ENCODE data around the gene LIF. TPM values are rescaled to one million over a fixed set of nuclear protein-coding genes. Genes with fewer than 3 reads are reported as not detected.

LIF gene
- polyA plus RNA-seq, 2 of the 4 experiments (the other 2 are of a cell fraction), result 40.7 to 54.5 TPM

GRCh38 chr22:30230787-30231461 is 15.6 kb downstream of the LIF start:
- no peak for DNase-seq (ENCODE audit: low read depth in 1 of 2, low spot score in 1 of 2)
- WGBS (ENCODE audit: missing lambda C conversion rate), result 91% methylated on average over 8 of the region's 9 CpGs
- POLR2A ChIA-PET, result interaction anchor here (0.6 kb wide), 1 partner anchor 25 kb away, joined by 9 read pairs; no protein-coding TSS in a partner anchor

DNA sequence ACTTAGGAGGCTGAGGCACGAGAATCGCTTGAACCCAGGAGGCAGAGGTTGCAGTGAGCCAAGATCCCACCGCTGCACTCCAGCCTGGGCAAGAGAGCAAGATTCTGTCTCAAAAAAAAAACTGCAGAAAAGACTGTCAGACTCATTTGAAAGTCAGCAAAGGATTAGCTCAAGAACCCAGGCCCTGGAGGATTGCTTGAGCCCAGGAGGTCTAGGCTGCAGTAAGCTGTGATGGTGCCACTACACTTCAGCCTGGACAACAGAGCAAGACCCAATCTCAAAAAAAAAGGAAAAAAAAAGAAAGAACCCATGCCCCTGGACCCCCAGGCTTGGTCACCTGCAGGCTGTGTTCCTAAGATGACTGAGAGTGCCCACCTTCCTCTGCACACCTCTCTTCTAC is 16.2 kb downstream of the LIF start:
- H3K4me2 ChIP-seq, result no peak overlapping the region
- DNase-seq (ENCODE audit: low read depth in 1 of 2, low spot score in 1 of 2) (no peak), FAIRE-seq (no peak), ATAC-seq (no peak)
- H3K27ac ChIP-seq, result peak overlapping the region; percentile 72 to 100
- WGBS (ENCODE audit: missing lambda C conversion rate), result 92% methylated on average over 3 of the region's 3 CpGs
- H3K9me3 ChIP-seq, result peaks cover 3% of the 10 kb centered on the region; the same call in 1 of the 3 replicates
- CTCF ChIA-PET, result interaction anchor here (1.7 kb wide), 1 partner anchor 25 kb away, joined by 6 read pairs; no protein-coding TSS in a partner anchor
- H3K4me1 ChIP-seq, result peaks cover 66% of the 10 kb centered on the region
- TF ChIP-seq NPAS2 (CRISPR knock-in tag; IDR thresholded peaks at IDR 0.05; ENCODE audit: borderline replicate concordance) (no peak), CBX8 (IDR thresholded peaks at IDR 0.05) (no peak), HOXB13 (CRISPR knock-in tag; IDR thresholded peaks at IDR 0.05; ENCODE audit: low read depth) (no peak), TP53 (CRISPR knock-in tag; IDR thresholded peaks at IDR 0.05) (no peak), ZFP36 (IDR thresholded peaks at IDR 0.05; ENCODE audit: borderline replicate concordance, partially characterized antibody) (no peak), FOSB (CRISPR knock-in tag; IDR thresholded peaks at IDR 0.05) (no peak), RAD21 (conservative IDR thresholded peaks at IDR 0.05 in 1 of 2, IDR thresholded peaks at IDR 0.05 in 1 of 2) (no peak), ELK1 (IDR thresholded peaks at IDR 0.05; ENCODE audit: low read depth, low read length) (no peak), ESRRA (IDR thresholded peaks at IDR 0.05; ENCODE audit: borderline replicate concordance, low read length) (no peak), RCOR1 (IDR thresholded peaks at IDR 0.05; ENCODE audit: low read depth, low read length) (no peak), ZSCAN20 (CRISPR knock-in tag; IDR thresholded peaks at IDR 0.05) (no peak), HDAC2 (IDR thresholded peaks at IDR 0.05) (no peak), TFCP2L1 (CRISPR knock-in tag; IDR thresholded peaks at IDR 0.05) (no peak), JUNB (IDR thresholded peaks at IDR 0.05) (no peak), EHMT2 (IDR thresholded peaks at IDR 0.05; ENCODE audit: low read depth) (no peak), ZC3H11A (IDR thresholded peaks at IDR 0.05) (no peak)
- TF ChIP-seq, protein P1, sequence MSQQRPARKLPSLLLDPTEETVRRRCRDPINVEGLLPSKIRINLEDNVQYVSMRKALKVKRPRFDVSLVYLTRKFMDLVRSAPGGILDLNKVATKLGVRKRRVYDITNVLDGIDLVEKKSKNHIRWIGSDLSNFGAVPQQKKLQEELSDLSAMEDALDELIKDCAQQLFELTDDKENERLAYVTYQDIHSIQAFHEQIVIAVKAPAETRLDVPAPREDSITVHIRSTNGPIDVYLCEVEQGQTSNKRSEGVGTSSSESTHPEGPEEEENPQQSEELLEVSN (IDR thresholded peaks at IDR 0.05; ENCODE audit: borderline replicate concordance, low read depth), result no peak
- TF ChIP-seq, protein P2, sequence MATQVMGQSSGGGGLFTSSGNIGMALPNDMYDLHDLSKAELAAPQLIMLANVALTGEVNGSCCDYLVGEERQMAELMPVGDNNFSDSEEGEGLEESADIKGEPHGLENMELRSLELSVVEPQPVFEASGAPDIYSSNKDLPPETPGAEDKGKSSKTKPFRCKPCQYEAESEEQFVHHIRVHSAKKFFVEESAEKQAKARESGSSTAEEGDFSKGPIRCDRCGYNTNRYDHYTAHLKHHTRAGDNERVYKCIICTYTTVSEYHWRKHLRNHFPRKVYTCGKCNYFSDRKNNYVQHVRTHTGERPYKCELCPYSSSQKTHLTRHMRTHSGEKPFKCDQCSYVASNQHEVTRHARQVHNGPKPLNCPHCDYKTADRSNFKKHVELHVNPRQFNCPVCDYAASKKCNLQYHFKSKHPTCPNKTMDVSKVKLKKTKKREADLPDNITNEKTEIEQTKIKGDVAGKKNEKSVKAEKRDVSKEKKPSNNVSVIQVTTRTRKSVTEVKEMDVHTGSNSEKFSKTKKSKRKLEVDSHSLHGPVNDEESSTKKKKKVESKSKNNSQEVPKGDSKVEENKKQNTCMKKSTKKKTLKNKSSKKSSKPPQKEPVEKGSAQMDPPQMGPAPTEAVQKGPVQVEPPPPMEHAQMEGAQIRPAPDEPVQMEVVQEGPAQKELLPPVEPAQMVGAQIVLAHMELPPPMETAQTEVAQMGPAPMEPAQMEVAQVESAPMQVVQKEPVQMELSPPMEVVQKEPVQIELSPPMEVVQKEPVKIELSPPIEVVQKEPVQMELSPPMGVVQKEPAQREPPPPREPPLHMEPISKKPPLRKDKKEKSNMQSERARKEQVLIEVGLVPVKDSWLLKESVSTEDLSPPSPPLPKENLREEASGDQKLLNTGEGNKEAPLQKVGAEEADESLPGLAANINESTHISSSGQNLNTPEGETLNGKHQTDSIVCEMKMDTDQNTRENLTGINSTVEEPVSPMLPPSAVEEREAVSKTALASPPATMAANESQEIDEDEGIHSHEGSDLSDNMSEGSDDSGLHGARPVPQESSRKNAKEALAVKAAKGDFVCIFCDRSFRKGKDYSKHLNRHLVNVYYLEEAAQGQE (IDR thresholded peaks at IDR 0.05), result no peak
- POLR2A ChIA-PET, result no interaction called here
- H3K4me3 ChIP-seq, result no peak overlapping the region

More at GRCh38 chr22:30230787-30231461, 15.6 kb downstream of the LIF start:
- ATAC-seq (no peak), FAIRE-seq (no peak)
- H3K4me3 ChIP-seq, result no peak overlapping the region
- CTCF ChIA-PET, result interaction anchor here (1.7 kb wide), 1 partner anchor 25 kb away, joined by 6 read pairs; no protein-coding TSS in a partner anchor
- no peak overlapping the region for H3K4me2 ChIP-seq
- peak overlapping the region; percentile 72 to 100 for H3K27ac ChIP-seq
- TF ChIP-seq NFE2L2 (conservative IDR thresholded peaks at IDR 0.05; ENCODE audit: low read length) (no peak), TFCP2L1 (CRISPR knock-in tag; IDR thresholded peaks at IDR 0.05) (no peak), HOXB5 (CRISPR knock-in tag; IDR thresholded peaks at IDR 0.05) (no peak), ZFP36 (IDR thresholded peaks at IDR 0.05; ENCODE audit: borderline replicate concordance, partially characterized antibody) (no peak), TP53 (CRISPR knock-in tag; IDR thresholded peaks at IDR 0.05) (no peak), MAFK (IDR thresholded peaks at IDR 0.05; ENCODE audit: partially characterized antibody) (no peak), USF2 (IDR thresholded peaks at IDR 0.05) (no peak), SREBF2 (IDR thresholded peaks at IDR 0.05) (no peak), SMC3 (IDR thresholded peaks at IDR 0.05) (no peak), CEBPB (IDR thresholded peaks at IDR 0.05) (no peak), NR3C1 (IDR thresholded peaks at IDR 0.05) (no peak), HOXA7 (CRISPR knock-in tag; IDR thresholded peaks at IDR 0.05) (no peak), MAZ (IDR thresholded peaks at IDR 0.05; ENCODE audit: borderline replicate concordance, low read depth, low read length) (no peak)
- no peaks in the 10 kb centered on the region for H3K9me3 ChIP-seq
- peaks cover 70% of the 10 kb centered on the region for H3K4me1 ChIP-seq

Data from A549 (cell line).